GM06990 (cell line): Measurements from ENCODE around the gene EVC.

Source experiments
- DNase-seq: peaks from one replicate; pipeline ENCODE4 v3.0.0-alpha.2; 2011; ENCODE audit not compliant: insufficient read length; ENCODE audit errors: extremely low read depth
- H3K27me3 ChIP-seq: replicated peaks from 2 replicates; pipeline ENCODE4 v1.6.0; 2011; ENCODE audit warnings: low read length; ENCODE audit not compliant: control insufficient read depth, insufficient read depth
- H3K36me3 ChIP-seq: 2 replicates; pipeline ENCODE4 v1.5.1; 2011; ENCODE audit warnings: low read length; ENCODE audit not compliant: control insufficient read depth, insufficient read depth
- H3K4me3 ChIP-seq: replicated peaks from 2 replicates; pipeline ENCODE4 v1.5.1; 2011; ENCODE audit warnings: low read depth, mild to moderate bottlenecking, control low read depth, low read length
- CTCF ChIP-seq: IDR thresholded peaks from 2 replicates; pipeline ENCODE4 v1.5.1; 2011; ENCODE audit warnings: low read length, control low read depth, mild to moderate bottlenecking, inconsistent platforms; ENCODE audit not compliant: insufficient read depth, poor library complexity, severe bottlenecking

EVC gene

GRCh38 chr4:5746829-5747737, 36.1 kb downstream of the EVC start:
- Histone ChIP-seq H3K27me3 (no peaks in the 10 kb centered on the region), H3K4me3 (no peak overlapping the region), H3K36me3 (peaks cover 13% of the 10 kb centered on the region)
- TF ChIP-seq CTCF, result no peak
- no peak for DNase-seq

GRCh38 chr4:5747738-5748375, 36.9 kb downstream of the EVC start:
- Histone ChIP-seq H3K27me3 (no peaks in the 10 kb centered on the region), H3K4me3 (no peak overlapping the region), H3K36me3 (peaks cover 10% of the 10 kb centered on the region)
- TF ChIP-seq CTCF, result no peak
- no peak for DNase-seq

GRCh38 chr4:5749568-5749967, 38.6 kb downstream of the EVC start:
- Histone ChIP-seq H3K36me3 (peaks cover 16% of the 10 kb centered on the region), H3K27me3 (no peaks in the 10 kb centered on the region), H3K4me3 (no peak overlapping the region)
- TF ChIP-seq CTCF, result no peak
- DNase-seq, result no peak

- no peaks in the 10 kb centered on the region for H3K27me3 ChIP-seq
- no peak overlapping the region for H3K4me3 ChIP-seq
- no peak for TF ChIP-seq CTCF
- no peak for DNase-seq
- H3K36me3 ChIP-seq, result peaks cover 21% of the 10 kb centered on the region
Observed at GRCh38 chr4:5750052-5750945, 39.3 kb downstream of the EVC start.

- no peaks in the 10 kb centered on the region for H3K27me3 ChIP-seq
- no peak for DNase-seq
- no peak for TF ChIP-seq CTCF
- no peak overlapping the region for H3K4me3 ChIP-seq
- H3K36me3 ChIP-seq, result peaks cover 22% of the 10 kb centered on the region
Observed at GRCh38 chr4:5750946-5751665, 40.1 kb downstream of the EVC start.
